A172 (cell line): ENCODE results near the gene ARFRP1. TPM values are rescaled to one million over a fixed set of nuclear protein-coding genes. Genes with fewer than 3 reads are reported as not detected.
A peak's percentile ranks its signal among the peaks of the same experiment; 100 is the strongest.
"Not testable (repeated sequence)": the region's sequence is repeated elsewhere in the genome, so short reads cannot be mapped to it uniquely, and the experiment has no call there.

Experiments used
- DNase-seq: peaks from one replicate; pipeline ENCODE4 v3.0.0-alpha.2; 2015; ENCODE audit warnings: low spot score
- total RNA-seq: library from RNA; depleted of rRNA; stranded (reverse); fragments of >200 nt; shearing (Covaris generic); gene quantifications from 2 replicates; pipeline ENCODE4 v1.2.3, GENCODE V29; 2014

The ARFRP1 gene
- total RNA-seq, 1 experiment from 2014 or later = 61.1 TPM

GRCh38 chr20:63732118-63733095 is 24.6 kb upstream of the ARFRP1 start:
- no peak for DNase-seq

GRCh38 chr20:63731410-63731809 is 23.6 kb upstream of the ARFRP1 start:
- no peak for DNase-seq

- not testable (repeated sequence) for DNase-seq
Measured at GRCh38 chr20:63730189-63730733, 22.5 kb upstream of the ARFRP1 start.

GRCh38 chr20:63722967-63723622 is 15.3 kb upstream of the ARFRP1 start:
- DNase-seq = not testable (repeated sequence)

- DNase-seq = no peak
Measured at GRCh38 chr20:63718996-63719395, 11.2 kb upstream of the ARFRP1 start.

GRCh38 chr20:63714858-63715257 is 7.1 kb upstream of the ARFRP1 start:
- DNase-seq = no peak

GRCh38 chr20:63712191-63712590 is 4.4 kb upstream of the ARFRP1 start:
- DNase-seq = no peak

- DNase-seq = no peak
Measured at GRCh38 chr20:63711085-63711645, 3.4 kb upstream of the ARFRP1 start.

GRCh38 chr20:63709149-63709527 is 1.4 kb upstream of the ARFRP1 start:
- DNase-seq = no peak

GRCh38 chr20:63708301-63709148 is 749 bp upstream of the ARFRP1 start:
- no peak for DNase-seq

GRCh38 chr20:63706852-63707557 is 771 bp downstream of the ARFRP1 start:
- peak; percentile 50 for DNase-seq

- no peak for DNase-seq
Measured at GRCh38 chr20:63706027-63706695, 1.6 kb downstream of the ARFRP1 start.

- DNase-seq = no peak
Measured at GRCh38 chr20:63705232-63706026, 2.3 kb downstream of the ARFRP1 start.

GRCh38 chr20:63704749-63705117 is 3.0 kb downstream of the ARFRP1 start:
- DNase-seq = no peak

GRCh38 chr20:63703976-63704748 is 3.6 kb downstream of the ARFRP1 start:
- no peak for DNase-seq

GRCh38 chr20:63703471-63703975 is 4.3 kb downstream of the ARFRP1 start:
- DNase-seq = no peak

GRCh38 chr20:63702751-63703470 is 4.9 kb downstream of the ARFRP1 start:
- DNase-seq = no peak
